DND-41 (cell line): ENCODE measurements around the gene TFRC.

Source experiments
- CTCF ChIP-seq: IDR thresholded peaks from 2 replicates; pipeline ENCODE4 v1.5.1; 2012; ENCODE audit warnings: borderline replicate concordance, low read length, moderate library complexity, mild to moderate bottlenecking; ENCODE audit not compliant: poor library complexity, severe bottlenecking; ENCODE audit errors: extremely low read depth
- EZH2 ChIP-seq: IDR thresholded peaks from 3 replicates; pipeline ENCODE4 v1.6.1; 2012; ENCODE audit warnings: borderline replicate concordance, low read depth, mild to moderate bottlenecking, moderate library complexity, low read length, inconsistent platforms; ENCODE audit not compliant: severe bottlenecking

DNA sequence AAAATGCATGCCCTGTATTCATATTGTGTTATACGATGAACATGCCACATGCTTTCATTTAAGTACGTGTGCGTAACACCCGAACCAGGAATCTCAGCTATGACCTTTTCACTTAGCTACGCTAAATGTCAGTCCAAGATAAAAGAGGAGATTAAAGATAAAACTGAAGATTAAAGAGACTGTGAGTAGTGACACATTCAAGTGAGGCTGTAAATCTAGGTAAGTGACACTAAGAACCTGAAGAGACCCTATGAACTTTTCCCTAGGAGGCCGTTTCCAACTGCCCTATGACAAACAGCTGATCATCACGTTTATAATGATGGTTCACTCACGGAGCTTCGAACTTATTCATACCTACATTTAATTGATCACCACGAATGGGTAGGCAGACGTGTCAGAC lies 32.2 kb downstream of the TFRC start:
- TF ChIP-seq CTCF (no peak), EZH2 (no peak)
